ENCODE results near the gene ZNF322.
"Not testable (repeated sequence)": the region's sequence is repeated elsewhere in the genome, so short reads cannot be mapped to it uniquely, and the experiment has no call there.

DNA sequence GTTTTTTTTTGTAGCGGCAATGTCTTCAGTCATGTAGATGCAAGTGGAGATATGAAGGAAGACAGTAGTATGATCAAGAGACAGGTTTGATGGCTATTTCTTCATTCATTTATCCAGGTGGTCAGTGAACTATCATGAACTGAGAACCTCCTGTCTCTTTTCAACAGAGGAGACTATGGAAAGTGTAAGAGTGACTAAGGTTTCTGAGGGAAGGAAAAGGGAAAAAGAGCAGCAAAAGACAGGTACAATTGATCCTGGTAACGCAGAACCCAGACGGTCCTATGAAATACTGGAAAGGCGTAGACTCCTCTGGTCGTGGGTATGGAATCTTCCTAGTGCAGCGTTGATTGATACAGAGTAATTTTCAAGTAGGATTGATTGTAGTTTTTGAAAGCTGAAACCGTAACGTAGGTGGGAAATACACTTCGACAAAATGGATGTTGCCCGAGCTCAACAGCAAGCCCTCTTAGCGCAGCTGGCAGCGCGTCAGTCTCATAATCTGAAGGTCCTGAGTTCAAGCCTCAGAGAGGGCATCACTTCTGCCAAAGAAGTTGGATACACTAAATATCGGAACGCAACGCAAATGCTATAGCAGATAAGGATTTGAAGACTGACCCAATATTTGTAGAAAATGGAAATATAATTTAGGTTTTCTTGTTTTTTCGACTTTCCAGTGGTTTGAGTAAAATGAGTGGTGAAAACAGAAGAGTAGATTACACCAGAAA lies 41.6 kb upstream of the ZNF322 start:
- not testable (repeated sequence) for TF ChIP-seq POLR2A (IDR thresholded peaks at IDR 0.05; ENCODE audit: low read length); GATA1 (IDR thresholded peaks at IDR 0.05; ENCODE audit: low read depth, low read length)

Measured in erythroblast (primary cell).